ENCODE measurements around the gene SLFN5. TPM values are rescaled to one million over a fixed set of nuclear protein-coding genes. Genes with fewer than 3 reads are reported as not detected.

Gene SLFN5
- total RNA-seq, 1 experiment from 2014 or later: 2.3 TPM

- in situ Hi-C loops (cut with HindIII; ENCODE audit: low pct_unique_long_range_greater_than_20kb, low sequenced_read_pairs): loop anchor here (25.0 kb wide), 1 partner anchor 223 kb away; the partner anchor contains the start of gene SLFN12L
- DNase-seq (ENCODE audit: low read depth): no peak
Measured at GRCh38 chr17:35314415-35315216, 71.7 kb downstream of the SLFN5 start.

GRCh38 chr17:35315283-35315682, 72.4 kb downstream of the SLFN5 start:
- in situ Hi-C loops (cut with HindIII; ENCODE audit: low pct_unique_long_range_greater_than_20kb, low sequenced_read_pairs): loop anchor here (25.0 kb wide), 1 partner anchor 222 kb away; the partner anchor contains the start of gene SLFN12L
- peak; percentile 18 for DNase-seq (ENCODE audit: low read depth)

GRCh38 chr17:35315971-35316370, 73.1 kb downstream of the SLFN5 start:
- in situ Hi-C loops (cut with HindIII; ENCODE audit: low pct_unique_long_range_greater_than_20kb, low sequenced_read_pairs): loop anchor here (25.0 kb wide), 1 partner anchor 221 kb away; the partner anchor contains the start of gene SLFN12L

DNA sequence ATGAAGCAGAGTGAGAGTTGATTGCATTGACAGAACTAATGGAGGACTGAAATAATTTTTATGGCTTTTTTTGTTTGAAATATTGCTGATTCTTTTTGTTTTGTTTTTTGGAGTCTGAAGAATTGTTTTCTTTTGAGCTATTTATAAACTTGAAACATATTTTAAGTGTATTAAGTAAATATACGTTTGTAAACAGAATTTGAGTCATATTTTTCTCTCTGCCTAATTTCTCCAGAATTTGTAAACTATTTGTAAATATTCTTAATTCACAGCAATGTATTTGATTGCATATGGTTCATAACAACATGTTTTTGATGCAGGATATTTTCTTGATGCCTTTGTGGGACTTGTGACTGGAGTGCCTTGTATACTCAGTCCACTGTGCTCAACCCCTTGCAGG, 79.9 kb downstream of the SLFN5 start:
- DNase-seq (ENCODE audit: low read depth): no peak
- in situ Hi-C loops (cut with HindIII; ENCODE audit: low pct_unique_long_range_greater_than_20kb, low sequenced_read_pairs): loop anchor here (25.0 kb wide), 1 partner anchor 215 kb away; the partner anchor contains the start of gene SLFN12L

More at GRCh38 chr17:35315971-35316370, 73.1 kb downstream of the SLFN5 start:
- DNase-seq (ENCODE audit: low read depth): no peak

Other genes starting within 250 kb of the SLFN5 start
- 75.3 and 76.0 TPM in 2 replicates for gene RFFL, start 179.4 kb upstream of the SLFN5 start, total RNA-seq (2014; rRNA removed; shearing (Covaris generic); ENCODE audit: low replicate concordance)
- gene RAD51D, start 123.2 kb upstream of the SLFN5 start, total RNA-seq (2014; rRNA removed; shearing (Covaris generic); ENCODE audit: low replicate concordance): 3.6 and 23.7 TPM in 2 replicates
- not detected in 2 replicates for gene FNDC8, start 121.5 kb upstream of the SLFN5 start, total RNA-seq (2014; rRNA removed; shearing (Covaris generic); ENCODE audit: low replicate concordance)
- gene NLE1, start 100.8 kb upstream of the SLFN5 start, total RNA-seq (2014; rRNA removed; shearing (Covaris generic); ENCODE audit: low replicate concordance): 39.3 and 53.6 TPM in 2 replicates
- gene UNC45B, start 95.3 kb upstream of the SLFN5 start, total RNA-seq (2014; rRNA removed; shearing (Covaris generic); ENCODE audit: low replicate concordance): not detected in 2 replicates
- gene SLC35G3, start 48.7 kb upstream of the SLFN5 start, total RNA-seq (2014; rRNA removed; shearing (Covaris generic); ENCODE audit: low replicate concordance): not detected in 2 replicates
- gene SLFN11, start 130.5 kb downstream of the SLFN5 start, total RNA-seq (2014; rRNA removed; shearing (Covaris generic); ENCODE audit: low replicate concordance): 0.03 TPM in 1 of 2 replicates, not detected in the other
- 7.8 and 13.2 TPM in 2 replicates for gene SLFN12, start 189.4 kb downstream of the SLFN5 start, total RNA-seq (2014; rRNA removed; shearing (Covaris generic); ENCODE audit: low replicate concordance)
- 12.8 and 19.0 TPM in 2 replicates for gene SLFN13, start 205.7 kb downstream of the SLFN5 start, total RNA-seq (2014; rRNA removed; shearing (Covaris generic); ENCODE audit: low replicate concordance)

Data from Caki2 (cell line).